ENCODE results near the gene MYOM1.
"Not testable (repeated sequence)": the region's sequence is repeated elsewhere in the genome, so short reads cannot be mapped to it uniquely, and the experiment has no call there.

The MYOM1 gene

DNA sequence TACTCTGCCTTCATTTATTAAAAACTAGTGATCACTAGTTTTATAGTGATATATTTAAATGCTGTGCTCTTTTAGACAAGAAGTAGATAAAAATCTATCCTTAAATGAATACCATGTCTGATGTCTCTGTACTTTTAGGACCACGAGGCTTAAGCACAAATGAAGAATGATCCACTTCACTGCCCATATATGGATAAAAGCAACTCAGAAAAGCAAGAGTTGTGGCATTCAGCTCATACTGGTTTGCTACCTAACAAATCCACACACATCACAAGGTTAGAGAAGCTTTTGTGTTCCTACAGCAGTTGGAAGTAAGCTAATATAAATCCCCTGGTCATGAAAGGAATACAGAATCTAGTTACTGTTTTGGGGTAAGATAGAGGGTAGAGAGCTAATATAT lies 134.2 kb downstream of the MYOM1 start:
- no peak overlapping the region for H3K4me3 ChIP-seq (replicated peaks; ENCODE audit: low read depth, low read length)
- DNase-seq (ENCODE audit: extremely low read depth, low read depth): no peak
- TF ChIP-seq, protein P1, sequence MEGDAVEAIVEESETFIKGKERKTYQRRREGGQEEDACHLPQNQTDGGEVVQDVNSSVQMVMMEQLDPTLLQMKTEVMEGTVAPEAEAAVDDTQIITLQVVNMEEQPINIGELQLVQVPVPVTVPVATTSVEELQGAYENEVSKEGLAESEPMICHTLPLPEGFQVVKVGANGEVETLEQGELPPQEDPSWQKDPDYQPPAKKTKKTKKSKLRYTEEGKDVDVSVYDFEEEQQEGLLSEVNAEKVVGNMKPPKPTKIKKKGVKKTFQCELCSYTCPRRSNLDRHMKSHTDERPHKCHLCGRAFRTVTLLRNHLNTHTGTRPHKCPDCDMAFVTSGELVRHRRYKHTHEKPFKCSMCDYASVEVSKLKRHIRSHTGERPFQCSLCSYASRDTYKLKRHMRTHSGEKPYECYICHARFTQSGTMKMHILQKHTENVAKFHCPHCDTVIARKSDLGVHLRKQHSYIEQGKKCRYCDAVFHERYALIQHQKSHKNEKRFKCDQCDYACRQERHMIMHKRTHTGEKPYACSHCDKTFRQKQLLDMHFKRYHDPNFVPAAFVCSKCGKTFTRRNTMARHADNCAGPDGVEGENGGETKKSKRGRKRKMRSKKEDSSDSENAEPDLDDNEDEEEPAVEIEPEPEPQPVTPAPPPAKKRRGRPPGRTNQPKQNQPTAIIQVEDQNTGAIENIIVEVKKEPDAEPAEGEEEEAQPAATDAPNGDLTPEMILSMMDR (IDR thresholded peaks at IDR 0.05; ENCODE audit: low read depth, low read length, missing control alignments): no peak

DNA sequence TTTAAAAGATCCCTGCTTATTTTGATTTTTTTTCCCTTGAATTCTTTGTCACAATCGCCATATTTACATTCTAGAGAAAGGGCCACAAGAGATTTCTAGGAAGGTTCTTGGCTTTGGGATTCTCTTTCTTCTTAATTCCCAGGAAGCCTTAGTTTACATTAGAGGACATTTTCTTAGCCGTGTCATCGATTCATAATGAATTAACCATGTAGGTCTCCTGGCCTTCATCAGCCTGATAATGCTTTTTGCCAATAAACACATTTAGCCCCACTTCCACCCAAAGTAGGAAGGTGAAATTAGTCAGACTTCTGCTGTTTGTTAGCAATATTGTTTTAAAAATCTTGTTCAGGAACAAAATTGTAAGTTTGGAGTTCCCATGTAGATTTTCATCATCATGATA lies 135.6 kb downstream of the MYOM1 start:
- no peak for DNase-seq (ENCODE audit: extremely low read depth, low read depth)
- TF ChIP-seq, protein P1 (IDR thresholded peaks at IDR 0.05; ENCODE audit: low read depth, low read length, missing control alignments): no peak
- no peak overlapping the region for H3K4me3 ChIP-seq (replicated peaks; ENCODE audit: low read depth, low read length)

DNA sequence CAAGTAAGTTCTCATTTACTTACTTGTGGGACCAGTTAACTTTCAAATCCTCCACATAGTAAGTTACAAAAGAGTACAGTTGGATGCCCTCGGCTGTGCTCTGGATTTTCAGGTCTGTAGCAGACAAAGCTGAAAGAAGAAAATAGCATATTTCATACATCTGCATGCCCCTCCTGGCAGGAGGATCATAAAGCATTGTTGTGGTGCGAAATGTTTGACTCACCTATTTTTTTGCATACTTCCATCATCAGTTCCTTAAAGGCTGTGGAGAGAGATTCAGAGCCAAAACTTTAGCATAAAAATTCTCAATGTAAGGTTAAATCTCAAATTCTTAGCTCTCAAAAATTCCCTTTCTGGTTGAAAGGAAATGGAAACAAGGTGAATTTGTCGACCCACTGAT lies 136.0 kb downstream of the MYOM1 start:
- H3K4me3 ChIP-seq (replicated peaks; ENCODE audit: low read depth, low read length): no peak overlapping the region
- TF ChIP-seq, protein P1 (IDR thresholded peaks at IDR 0.05; ENCODE audit: low read depth, low read length, missing control alignments): no peak
- DNase-seq (ENCODE audit: extremely low read depth, low read depth): no peak

DNA sequence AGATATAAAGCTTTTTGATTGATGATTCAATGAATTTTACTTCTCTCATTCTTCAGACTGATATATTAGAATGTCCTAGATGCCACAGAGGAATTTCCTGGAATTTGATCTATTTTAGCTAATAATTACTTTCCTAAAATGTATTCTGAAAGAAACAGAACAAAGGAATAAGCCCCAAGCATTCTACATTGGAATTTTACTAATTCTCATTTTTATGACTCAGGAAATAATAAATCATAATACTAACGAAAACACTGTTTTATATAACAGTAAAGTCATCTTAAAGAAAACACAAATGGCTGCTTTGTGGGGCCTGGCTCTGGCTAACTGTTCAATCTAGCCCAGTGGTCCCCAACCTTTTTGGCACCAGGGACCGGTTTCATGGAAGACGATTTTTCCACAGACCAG lies 138.2 kb downstream of the MYOM1 start:
- TF ChIP-seq, protein P1 (IDR thresholded peaks at IDR 0.05; ENCODE audit: low read depth, low read length, missing control alignments): no peak
- DNase-seq (ENCODE audit: extremely low read depth, low read depth): no peak
- H3K4me3 ChIP-seq (replicated peaks; ENCODE audit: low read depth, low read length): no peak overlapping the region

DNA sequence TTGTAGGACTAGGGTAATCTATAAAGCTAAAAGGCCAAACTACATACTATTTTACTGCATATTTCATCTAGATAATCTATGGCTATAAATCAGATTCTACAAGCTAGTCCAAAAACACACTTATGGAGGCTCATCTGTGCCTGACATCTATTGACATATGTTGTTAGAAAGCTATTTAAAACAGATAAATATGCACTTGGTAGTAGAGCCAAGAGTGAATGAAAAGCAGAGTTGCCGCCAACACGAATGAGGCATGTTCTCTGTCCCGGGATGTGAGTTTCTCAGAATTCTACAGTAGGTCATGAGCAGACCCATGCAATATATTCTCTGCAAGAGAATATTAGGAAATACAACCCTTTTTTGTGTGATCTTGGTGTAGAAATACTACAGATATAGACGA lies 140.1 kb downstream of the MYOM1 start:
- no peak overlapping the region for H3K4me3 ChIP-seq (replicated peaks; ENCODE audit: low read depth, low read length)
- TF ChIP-seq, protein P1 (IDR thresholded peaks at IDR 0.05; ENCODE audit: low read depth, low read length, missing control alignments): no peak
- DNase-seq (ENCODE audit: extremely low read depth, low read depth): no peak

DNA sequence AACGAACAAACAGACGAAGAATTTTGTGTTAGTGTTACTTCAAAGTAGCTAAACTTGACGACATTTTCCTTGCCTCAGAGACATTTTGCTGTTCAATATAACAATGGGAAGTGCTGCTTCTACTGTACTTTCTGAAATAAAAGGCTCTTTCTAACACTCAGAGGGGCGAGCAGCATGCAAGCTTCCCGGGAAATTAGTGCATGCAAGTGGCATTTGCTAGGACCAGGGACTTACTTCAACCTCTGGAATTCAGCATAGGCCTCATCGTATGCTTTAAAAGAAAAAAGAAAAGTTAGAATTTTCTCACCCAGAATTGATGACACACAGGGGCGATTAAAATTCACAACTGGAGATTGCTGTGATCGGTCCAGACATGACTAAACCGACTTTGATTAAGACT lies 144.3 kb downstream of the MYOM1 start:
- DNase-seq (ENCODE audit: extremely low read depth, low read depth): no peak
- TF ChIP-seq, protein P1 (IDR thresholded peaks at IDR 0.05; ENCODE audit: low read depth, low read length, missing control alignments): no peak
- H3K4me3 ChIP-seq (replicated peaks; ENCODE audit: low read depth, low read length): no peak overlapping the region

DNA sequence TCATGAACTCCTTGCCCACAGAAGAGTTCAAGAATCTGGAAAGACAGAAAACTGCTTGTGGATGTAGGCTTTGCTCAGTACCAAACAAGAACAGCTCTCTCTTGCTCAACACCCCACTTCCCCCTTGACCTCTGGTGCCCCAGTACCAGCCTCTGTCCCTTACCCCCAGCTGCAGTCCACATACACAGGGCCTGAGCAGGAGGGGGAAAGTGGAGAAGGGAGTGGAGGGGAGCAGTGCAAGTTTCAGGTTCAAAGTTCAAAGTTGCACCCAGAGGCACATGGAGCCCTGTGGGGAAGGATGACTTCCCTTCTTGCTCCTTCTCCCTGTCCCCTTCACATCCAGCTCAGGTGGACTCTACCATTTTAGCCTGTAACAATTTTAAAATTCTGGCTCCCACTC lies 145.7 kb downstream of the MYOM1 start:
- no peak overlapping the region for H3K4me3 ChIP-seq (replicated peaks; ENCODE audit: low read depth, low read length)
- TF ChIP-seq, protein P1 (IDR thresholded peaks at IDR 0.05; ENCODE audit: low read depth, low read length, missing control alignments): no peak
- no peak for DNase-seq (ENCODE audit: extremely low read depth, low read depth)

DNA sequence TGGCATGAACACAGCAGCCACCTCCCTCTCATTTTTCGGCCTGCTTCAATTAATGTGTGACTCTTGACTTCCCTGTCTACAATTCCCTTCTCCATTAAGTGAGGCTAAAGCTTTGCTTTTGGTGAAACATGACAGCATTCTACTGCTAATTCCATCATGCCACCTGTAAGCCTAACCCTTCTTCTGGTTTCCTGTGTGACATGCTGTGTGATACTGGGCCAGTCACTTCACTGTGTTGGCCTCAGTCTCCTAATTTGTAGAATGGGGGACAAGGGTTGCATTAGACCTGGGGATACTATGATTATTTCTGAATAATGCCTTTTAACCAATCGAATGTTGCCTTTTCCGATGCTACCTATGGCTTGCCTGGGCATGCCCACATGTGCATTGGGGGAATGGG lies 146.4 kb downstream of the MYOM1 start:
- not testable (repeated sequence) for H3K4me3 ChIP-seq (replicated peaks; ENCODE audit: low read depth, low read length); DNase-seq (ENCODE audit: extremely low read depth, low read depth)

Measured in HFF-Myc (cell line).